Activated naive CD4-positive, alpha-beta T cell treated with Interleukin-2 at 50 U/mL for 16 hours (primary cell): ENCODE data around the gene CLIC4.
"Not testable (repeated sequence)": the region's sequence is repeated elsewhere in the genome, so short reads cannot be mapped to it uniquely, and the experiment has no call there.

Experiments
- DNase-seq: peaks from one replicate; pipeline ENCODE4 v3.0.0-alpha.2; 2020

Gene CLIC4

DNA sequence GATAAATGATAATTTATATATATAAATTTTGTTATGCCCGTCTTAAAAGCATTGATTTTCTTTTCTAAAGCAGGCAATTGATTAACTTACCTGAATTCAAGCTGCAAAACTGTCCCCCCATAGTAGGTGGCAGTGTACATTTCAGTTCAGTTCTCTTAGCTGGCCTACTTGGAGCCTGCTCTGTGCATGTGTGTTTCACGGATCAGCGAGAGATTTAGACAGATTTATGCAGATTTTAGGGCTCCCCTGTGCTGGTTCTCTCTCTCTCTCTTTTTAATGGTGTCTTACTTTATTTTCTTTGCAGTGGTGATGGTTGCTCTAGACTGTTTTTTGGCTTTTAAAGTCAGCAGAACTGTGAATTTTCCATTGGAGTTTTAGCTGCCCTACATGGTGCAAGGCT lies 30.7 kb downstream of the CLIC4 start:
- DNase-seq, result no peak

DNA sequence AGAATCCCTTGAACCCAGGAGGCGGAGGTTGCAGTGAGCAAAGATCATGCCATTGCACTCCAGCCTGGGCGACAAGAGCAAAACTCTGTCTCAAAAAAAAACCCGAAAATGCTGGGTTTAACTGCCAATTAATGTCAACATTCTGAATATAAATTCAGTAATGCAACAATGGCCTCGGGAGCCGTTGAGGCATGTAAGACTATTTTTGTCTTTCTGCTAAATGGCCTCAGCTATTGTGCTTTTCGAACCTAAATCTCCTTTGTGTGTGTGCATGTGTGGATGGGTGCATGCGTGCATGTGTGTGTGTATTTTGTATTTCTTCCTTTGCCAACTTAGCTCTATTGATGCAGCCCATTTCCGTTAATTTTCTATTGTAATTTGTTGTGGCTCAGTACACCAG lies 31.6 kb downstream of the CLIC4 start:
- no peak for DNase-seq

GRCh38 chr1:24778141-24778540 lies 32.9 kb downstream of the CLIC4 start:
- DNase-seq, result no peak

GRCh38 chr1:24779199-24779598 lies 34.0 kb downstream of the CLIC4 start:
- not testable (repeated sequence) for DNase-seq

GRCh38 chr1:24779689-24780464 lies 34.6 kb downstream of the CLIC4 start:
- no peak for DNase-seq

- not testable (repeated sequence) for DNase-seq
Observed at GRCh38 chr1:24780626-24781025, 35.4 kb downstream of the CLIC4 start.

GRCh38 chr1:24782689-24783088 lies 37.4 kb downstream of the CLIC4 start:
- no peak for DNase-seq

DNA sequence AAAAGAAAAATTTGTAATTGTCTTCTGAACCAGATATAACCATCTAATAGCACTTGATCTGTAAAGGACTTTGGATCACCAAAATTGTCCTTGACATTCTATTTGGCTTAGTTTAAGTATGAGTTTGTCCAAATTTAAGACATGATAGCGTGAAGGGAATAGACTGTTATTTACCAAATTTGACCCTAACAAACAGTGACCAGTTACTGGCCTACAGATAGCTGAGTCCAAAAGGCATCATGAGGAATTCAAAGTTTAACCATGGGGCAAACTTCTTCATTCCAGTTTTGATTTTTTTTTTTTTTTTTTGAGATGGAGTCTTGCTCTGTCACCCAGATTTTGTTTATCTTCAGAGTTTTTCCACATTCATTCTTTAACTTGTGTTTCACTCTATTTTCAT lies 38.5 kb downstream of the CLIC4 start:
- DNase-seq, result no peak

DNA sequence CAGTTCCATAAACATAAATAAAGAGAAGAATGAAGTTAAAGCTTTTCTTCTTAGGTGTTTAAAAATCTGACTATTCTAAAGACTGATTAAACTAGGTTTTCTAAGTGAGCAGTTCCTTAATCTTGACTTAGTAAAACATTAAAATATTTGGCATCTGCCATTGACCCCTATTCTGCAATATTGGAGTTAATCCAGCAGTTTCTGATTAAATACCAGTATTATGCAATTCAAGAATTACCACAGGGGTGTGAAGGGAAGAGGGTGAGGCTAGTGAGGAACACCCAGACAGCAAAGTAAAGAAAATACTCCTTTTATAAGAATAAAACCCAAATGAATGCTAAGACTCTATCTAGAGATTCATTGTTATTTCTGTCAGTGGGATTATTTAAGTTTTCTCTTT lies 40.9 kb downstream of the CLIC4 start:
- DNase-seq, result no peak

DNA sequence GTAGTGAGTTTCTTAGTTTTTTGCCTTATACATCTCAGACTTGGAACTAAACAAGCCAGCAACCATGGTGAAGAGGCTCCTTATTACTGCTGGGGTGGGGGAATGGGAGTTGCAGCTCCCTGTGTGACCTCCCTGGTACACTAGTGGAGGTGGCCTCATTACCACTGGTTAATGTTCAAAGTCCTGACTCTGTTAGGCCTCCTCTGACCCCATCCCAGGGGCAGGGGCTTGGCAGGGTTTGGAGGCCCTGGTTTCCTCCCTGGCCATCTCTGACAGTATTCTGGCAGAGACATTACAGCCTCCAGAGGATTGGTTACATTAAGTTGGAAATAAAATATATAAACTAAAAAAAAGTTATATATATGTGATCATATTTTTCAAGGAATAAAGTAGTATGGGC lies 45.2 kb downstream of the CLIC4 start:
- no peak for DNase-seq

DNA sequence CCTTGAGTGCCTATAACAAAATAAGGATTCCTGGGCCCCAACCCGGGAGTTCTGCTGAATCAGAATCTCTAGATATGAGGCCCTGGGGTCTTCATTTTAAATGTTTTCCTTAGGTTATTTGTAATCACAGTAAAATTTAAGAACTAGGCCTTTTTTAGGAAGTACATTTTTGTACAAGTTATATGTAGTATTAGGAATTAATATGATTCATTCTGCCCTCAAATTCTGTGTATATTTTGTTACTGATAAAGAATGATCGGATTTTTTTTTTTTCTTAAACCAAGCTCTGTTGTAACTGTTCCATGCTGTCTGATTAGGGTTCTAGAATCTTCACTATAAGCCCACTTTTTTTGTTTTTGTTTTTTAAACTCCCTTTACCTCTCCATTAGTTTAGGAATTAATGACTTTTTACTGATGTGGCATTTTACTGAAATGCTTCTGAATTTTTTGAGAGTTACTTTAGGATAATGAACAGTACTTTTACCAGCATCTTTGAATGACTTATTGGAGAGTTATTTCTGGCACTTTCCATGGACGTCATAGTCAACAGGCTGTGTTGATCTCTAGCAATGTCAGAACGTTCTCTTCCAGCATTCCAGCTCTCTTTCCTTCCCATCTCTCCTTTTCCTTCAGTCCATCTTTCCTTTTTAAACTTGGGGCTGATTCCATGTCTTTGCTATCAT lies 48.3 kb downstream of the CLIC4 start:
- DNase-seq, result no peak

DNA sequence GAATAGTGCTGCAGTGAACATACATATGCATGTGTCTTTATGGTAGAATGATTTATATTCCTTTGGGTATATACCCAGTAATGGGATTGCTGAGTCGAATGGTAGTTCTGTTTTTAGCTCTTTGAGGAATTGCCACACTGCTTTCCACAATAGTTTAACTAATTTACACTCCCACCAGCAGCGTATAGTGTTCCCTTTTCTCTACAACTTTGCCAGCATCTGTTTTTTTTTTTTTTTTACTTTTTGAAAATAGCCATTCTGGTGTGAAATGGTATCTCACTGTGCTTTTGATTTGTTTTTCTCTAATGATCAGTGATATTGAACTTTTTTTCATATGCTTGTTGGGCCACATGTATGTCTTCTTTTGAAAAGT lies 48.9 kb downstream of the CLIC4 start:
- not testable (repeated sequence) for DNase-seq

GRCh38 chr1:24795236-24795635 lies 50.0 kb downstream of the CLIC4 start:
- no peak for DNase-seq

GRCh38 chr1:24796524-24796923 lies 51.3 kb downstream of the CLIC4 start:
- DNase-seq, result no peak

DNA sequence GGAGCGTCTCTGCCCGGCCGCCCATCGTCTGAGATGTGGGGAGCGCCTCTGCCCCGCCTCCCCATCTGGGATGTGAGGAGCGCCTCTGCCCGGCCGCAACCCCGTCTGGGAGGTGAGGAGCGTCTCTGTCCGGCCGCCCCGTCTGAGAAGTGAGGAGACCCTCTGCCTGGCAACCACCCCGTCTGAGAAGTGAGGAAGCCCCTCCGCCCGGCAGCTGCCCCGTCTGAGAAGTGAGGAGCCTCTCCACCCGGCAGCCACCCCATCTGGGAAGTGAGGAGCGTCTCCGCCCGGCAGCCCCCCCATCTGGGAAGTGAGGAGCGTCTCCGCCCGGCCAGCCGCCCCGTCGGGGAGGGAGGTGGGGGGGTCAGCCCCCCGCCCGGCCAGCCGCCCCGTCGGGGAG lies 54.0 kb downstream of the CLIC4 start:
- not testable (repeated sequence) for DNase-seq

- DNase-seq, result no peak
Observed at GRCh38 chr1:24801176-24801575, 55.9 kb downstream of the CLIC4 start.

DNA sequence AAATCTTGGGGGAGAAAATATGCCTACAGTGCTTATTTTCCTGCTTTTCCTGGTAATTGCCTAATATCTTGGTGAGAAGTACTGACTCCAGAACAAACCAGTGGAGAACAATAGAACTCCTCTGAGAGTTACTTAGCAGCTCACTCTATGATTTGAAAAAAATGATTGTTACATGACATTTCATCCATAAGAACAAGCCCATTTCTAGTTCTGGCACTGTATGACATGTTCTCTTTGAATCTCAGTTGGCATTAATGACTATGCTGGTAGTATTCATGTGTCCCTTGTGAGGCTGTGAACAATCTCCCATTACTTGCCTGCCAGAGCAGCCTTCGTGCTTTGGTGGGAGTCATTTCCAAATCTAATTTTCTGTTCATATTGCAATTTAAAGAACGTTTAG lies 58.0 kb downstream of the CLIC4 start:
- DNase-seq, result no peak

GRCh38 chr1:24803987-24804530 lies 58.8 kb downstream of the CLIC4 start:
- DNase-seq, result no peak

GRCh38 chr1:24805534-24806301 lies 60.5 kb downstream of the CLIC4 start:
- no peak for DNase-seq

- DNase-seq, result no peak
Observed at GRCh38 chr1:24806588-24806987, 61.3 kb downstream of the CLIC4 start.

DNA sequence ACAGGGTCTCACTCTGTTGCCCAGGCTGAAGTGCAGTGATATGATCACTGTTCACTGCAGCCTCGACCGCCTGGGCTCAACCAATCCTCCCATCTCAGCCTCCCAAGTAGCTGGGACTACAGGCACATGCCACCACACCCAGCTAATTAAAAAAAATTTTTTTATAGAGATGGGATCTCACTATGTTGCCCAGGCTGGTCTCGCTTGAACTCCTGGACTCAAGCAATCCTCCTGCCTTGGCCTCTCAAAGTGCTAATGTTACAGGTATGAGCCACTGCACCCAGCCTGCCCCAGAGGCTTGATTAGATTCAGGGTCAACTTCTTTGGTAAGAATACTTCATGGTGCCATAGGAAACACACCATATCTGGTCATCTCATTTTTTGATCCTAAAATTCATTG lies 66.2 kb downstream of the CLIC4 start:
- DNase-seq, result not testable (repeated sequence)

- DNase-seq, result not testable (repeated sequence)
Observed at GRCh38 chr1:24820221-24820620, 75.0 kb downstream of the CLIC4 start.

DNA sequence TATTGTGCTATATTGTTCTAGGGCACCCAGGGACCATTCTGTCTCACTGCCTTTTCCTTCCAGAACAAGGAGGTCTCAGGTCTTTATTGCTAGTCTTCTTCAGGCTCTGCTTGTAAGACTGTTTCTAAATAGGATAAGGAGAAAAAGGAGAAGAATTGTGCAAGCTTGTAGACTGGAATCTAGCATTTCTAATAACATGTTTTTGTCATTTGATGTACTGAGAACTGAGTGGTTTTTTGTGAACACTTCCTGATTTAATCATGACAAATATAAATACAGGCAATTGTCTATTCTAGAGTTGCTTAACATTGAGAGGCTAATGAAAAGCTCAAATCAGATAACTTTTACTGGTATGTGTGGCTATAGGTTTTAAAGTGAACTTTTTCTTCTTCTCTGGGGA lies 77.6 kb downstream of the CLIC4 start:
- no peak for DNase-seq

DNA sequence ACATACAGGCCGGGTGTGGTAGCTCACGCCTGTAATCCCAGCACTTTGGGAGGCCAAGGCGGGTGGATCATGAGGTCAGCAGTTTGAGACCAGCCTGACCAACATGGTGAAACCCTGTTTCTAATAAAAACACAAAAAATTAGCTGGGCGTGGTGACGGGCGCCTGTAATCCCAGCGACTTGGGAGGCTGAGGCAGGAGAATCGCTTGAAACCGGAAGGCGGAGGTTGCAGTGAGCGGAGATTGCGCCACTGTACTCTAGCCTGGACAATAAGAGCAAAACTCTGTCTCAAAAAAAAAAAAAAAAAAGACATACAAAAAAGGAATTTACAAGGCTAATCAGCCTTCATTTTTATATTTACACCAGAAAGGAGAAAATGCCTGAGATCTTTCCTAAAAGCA lies 78.2 kb downstream of the CLIC4 start:
- not testable (repeated sequence) for DNase-seq
